ENCODE data around the gene FKTN.

Gene FKTN

GRCh38 chr9:105632807-105633206 lies 74.9 kb downstream of the FKTN start:
- DNase-seq (ENCODE audit: low read depth in 2 of 2), result no peak

DNA sequence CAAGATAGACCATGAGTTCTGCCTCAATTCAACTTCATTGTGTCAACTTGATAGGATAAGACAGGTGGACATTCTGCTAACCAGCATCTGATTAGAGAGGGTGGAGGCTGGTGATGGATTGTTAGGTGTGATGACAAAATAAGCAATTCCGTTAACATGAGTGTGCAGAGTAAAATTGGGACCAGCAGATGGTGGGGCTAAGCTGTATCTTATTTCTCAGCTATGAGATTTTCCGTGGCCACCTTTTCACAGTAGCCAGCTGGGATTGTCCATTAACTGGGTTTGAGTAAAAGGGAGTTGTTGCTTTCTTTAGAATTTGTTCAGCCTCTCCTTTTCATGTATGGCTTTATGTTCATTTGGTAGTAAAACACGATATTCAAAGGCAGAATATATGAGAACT lies 75.5 kb downstream of the FKTN start:
- DNase-seq (ENCODE audit: low read depth in 2 of 2), result no peak

GRCh38 chr9:105636331-105636730 lies 78.4 kb downstream of the FKTN start:
- no peak for DNase-seq (ENCODE audit: low read depth in 2 of 2)

DNA sequence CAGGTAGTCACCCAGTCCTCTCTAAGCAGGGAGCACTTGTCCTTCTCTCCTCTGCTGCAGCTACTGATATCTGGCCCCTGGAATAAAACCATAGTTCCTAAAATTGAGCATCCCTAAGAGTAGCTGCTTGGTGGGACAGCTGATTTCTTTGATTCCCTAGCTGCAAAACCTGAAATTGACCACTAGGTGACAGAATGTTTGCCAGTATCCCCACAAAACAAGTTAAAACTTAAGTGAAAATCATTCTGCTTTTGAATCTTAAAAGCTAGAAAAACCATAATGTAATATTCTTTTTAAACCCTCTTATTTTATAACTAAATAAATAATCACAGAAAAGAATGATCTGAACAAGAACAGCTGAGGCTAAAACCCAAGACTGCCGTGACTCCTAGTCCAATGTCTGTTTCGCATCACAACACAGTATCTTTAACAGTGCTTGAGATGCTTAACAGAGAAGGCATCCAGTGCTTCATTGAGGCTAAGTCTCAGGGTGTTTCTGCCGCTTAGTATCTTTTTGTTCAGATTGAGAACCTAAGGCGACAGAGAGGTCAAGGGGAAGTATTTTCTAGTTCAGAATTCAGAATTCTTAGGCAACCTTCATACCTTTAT lies 80.0 kb downstream of the FKTN start:
- no peak for DNase-seq (ENCODE audit: low read depth in 2 of 2)

GRCh38 chr9:105639936-105640335 lies 82.0 kb downstream of the FKTN start:
- no peak for DNase-seq (ENCODE audit: low read depth in 2 of 2)

DNA sequence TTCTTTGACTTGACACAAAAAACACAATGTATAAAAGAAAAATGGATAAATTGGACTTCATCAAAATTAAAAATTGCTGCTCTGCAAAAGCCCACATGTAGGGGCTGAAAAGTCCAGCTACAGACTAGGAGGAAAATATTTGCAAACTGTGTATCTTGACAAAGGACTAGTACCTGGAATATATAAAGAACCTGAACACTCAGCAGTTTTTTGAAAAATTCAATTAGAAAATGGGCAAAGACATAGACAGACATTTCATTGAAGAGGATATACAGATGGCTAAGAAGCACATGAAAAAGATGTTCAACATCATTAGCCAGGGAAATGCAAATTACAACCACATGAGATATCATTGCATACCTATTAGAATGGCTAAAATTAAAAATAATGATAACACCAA lies 85.9 kb downstream of the FKTN start:
- no peak for DNase-seq (ENCODE audit: low read depth in 2 of 2)

DNA sequence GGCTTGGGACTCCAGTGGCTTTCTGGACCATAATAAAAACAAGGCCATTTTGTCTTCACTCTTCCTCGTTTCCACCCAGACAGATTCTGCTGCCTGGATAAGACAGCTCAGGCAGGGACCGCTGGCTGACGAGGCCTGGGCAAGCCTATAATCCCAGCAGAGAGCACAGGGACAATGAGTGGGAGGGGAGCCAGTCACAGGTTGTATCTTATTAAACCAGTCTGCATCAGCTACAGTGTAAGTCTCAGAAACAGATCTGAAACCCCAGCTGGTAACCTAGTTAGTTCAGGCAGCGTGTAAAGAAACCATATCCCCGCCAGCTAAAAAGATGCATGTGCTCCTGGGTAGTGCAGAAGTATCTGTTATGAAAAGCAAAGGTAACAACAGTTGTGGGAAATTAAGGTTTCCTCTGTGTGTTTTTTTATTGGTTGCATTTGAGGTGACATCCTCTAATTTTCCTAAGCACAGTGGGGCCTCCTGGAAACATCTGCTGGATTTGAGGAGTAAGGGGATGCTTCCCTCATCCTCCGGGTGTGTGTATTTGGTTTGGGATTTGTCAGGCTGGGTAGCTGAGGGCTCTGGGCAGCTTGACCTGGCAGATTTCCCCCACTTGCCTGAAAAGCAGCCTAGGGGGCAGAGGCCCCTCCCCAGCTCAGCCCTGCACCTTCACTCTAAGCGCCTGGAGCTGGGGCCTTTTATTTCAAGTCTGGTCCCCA lies 89.1 kb downstream of the FKTN start:
- no peak for DNase-seq (ENCODE audit: low read depth in 2 of 2)

DNA sequence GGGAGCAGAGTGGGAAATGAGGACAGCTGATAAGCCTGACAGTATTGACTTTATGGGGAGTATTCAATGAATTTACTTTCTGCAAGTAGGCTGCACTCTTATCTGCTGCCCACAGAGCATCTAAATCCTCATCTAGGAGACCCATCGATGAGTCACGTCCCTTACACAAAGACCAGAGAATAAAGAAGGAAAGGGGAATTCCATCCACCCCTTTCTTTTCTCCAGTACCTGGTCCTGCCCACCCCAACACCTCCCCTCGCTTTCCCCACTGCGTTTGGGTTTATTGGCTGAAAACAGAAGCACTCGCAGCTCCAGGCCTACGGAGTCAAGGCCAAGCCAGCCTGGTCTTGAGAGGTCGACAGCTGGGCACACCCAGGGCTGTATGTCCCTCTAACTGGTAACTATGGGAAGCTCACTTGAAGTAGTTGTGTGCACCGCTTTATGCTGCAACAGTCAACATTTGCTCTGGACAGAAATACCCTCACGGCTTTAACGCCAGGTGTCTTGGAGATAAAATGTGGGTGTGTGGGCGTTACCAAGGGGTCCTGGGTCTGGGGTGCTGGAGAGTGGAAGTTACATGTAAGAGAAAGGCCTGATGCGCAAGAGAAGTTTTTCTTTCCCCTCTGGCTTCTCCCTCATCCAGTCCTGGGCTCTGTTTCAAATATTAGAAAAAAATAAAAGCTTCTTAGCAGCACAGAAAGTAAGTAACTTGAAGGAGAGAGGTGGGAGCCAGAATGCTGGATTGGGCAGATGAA lies 89.8 kb downstream of the FKTN start:
- DNase-seq (ENCODE audit: low read depth in 2 of 2), result no peak

DNA sequence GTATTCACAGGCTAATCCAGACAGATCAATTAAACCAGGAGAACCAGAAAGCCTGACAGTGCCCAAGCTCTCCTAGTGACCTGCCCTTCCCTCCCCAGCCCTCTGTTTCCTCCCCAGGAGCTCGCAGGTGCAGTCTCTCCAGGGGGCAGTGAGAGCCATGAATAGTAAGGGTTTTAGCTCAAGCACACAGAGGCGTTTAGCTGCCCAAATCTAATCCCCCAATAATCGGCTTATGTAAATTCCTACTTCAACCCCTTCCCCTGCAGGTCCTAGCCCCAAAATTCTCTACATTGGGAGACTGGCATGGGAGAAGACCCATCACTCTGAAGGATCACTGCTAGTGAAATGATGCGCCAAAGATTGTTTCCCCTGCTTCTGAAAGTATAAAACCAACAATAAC lies 93.9 kb downstream of the FKTN start:
- DNase-seq (ENCODE audit: low read depth in 2 of 2), result no peak

GRCh38 chr9:105656131-105656921 lies 98.4 kb downstream of the FKTN start:
- no peak for DNase-seq (ENCODE audit: low read depth in 2 of 2)

DNA sequence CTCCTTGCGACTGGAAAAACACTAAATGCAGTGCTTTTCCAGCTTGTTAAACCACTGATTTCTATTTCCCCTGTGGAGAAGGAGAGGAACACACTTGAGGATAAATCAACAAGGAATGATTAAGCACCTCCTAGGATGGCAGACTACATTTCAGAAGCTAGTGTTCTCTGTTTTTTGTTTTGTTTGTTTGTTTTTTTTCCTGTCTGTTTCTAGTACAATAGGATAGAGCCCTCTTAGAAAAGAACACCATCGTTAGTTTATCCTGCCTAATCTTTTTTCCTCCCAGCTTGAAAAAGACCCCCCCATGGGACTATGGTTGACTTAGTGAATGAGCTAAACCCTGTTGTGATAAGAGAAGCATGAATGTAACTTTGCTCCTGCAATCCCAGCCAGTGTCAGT lies 100.4 kb downstream of the FKTN start:
- DNase-seq (ENCODE audit: low read depth in 2 of 2), result no peak

GRCh38 chr9:105661011-105661410 lies 103.1 kb downstream of the FKTN start:
- no peak for DNase-seq (ENCODE audit: low read depth in 2 of 2)

- no peak for DNase-seq (ENCODE audit: low read depth in 2 of 2)
These were observed 104.5 kb downstream of the FKTN start, which contains the start of gene TAL2 for GRCh38 chr9:105662184-105663104. TSS of gene TAL2 (plus strand) at chr9:105662457. CDS start at chr9:105662497, 40 bp downstream.

DNA sequence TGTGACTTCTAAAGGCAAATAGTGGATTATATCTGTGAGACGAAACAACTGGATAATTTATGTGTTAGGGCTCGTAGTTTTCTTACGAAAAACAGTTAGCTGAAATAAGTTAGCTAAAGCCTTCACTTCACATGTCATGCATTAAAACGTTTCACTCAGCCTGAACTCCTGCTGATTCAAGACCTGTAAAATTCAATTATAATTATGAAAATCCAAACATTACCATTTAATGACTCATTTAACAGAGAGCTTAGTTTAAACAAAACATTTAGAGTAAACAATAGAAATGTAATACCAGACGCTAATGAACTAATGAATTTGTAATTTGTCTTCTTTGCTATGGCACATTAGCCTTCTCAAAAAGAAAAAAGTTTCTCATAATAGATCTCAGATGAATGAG lies 106.0 kb downstream of the FKTN start:
- DNase-seq (ENCODE audit: low read depth in 2 of 2), result no peak

DNA sequence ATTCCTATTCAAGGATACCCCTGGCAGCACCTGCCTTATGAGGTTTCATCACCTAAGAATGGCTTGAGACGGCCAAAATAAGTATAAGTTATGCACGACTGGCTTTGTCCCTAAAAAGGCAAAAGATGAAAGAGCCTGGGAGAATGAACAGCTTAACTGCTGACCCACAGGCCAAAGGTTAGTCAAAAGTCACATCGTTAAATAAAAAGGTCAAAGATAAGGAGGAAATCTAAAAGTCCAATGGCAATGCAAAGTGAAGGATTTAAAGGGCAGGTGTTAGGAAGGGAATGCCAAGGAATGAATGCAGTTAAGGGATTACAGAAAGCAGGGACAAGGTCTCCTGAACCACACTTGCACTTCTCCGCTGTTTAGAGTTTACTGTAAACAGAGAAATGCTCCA lies 109.9 kb downstream of the FKTN start:
- DNase-seq (ENCODE audit: low read depth in 2 of 2), result no peak

DNA sequence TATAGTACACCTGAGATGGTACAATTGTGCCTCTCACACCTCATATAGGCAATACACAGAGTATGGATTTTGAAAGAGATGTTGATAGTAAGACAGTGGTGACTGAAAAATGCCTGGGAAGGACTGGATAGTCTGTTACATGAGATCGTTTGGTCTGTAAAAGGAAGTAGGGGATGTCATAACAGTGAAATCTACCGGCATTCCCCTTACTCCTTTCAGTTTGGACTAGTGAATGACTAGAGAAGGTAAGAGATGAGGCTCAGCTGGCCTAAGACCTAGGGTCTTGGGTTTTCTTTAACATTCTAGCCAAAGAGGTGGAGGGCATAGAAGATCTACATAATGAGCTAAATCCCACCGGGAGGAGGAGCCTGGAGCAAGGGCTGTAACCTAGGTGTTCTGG lies 112.4 kb downstream of the FKTN start:
- DNase-seq (ENCODE audit: low read depth in 2 of 2), result no peak

DNA sequence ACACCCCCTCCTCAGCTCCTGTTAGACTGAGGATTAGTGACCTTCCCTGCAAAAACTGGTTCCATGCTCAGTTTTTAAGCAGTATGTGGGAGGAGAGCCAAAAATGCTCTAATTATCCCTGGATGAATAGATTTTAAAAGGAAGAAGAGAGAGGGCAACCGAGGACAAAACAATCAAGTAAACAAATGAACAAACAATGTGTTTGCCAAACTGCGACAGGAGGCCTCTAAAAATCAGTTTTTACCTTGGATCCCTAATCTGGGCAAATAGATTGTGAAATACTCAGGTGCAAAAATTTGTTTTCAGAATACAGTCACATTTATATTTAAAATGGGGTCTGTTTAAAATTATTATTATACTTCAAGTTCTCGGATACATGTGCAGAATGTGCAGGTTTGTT lies 112.8 kb downstream of the FKTN start:
- no peak for DNase-seq (ENCODE audit: low read depth in 2 of 2)

DNA sequence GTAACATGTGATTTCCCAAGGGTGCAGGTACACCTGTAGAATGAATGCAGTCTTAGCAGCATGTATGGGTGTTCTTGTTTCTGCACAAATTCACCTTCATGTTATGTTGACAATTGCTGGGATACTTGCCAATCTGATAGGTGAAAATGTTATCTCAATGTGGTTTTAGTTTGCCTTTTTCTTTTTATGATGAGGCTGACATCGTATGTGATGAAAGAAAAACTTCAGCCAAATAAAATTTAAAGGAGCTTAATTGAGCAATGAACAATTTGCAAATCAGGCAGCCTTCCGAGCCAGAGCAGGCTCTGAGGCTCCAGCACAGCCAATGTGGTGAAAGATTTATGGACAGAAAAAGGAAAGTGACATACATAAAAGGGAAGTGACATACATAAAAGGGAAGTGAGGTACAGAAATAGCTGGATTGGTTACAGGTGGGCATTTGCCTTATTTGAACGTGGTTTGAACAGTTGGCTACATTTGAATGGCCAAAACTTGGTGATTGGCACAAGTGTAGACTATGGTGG lies 114.8 kb downstream of the FKTN start:
- DNase-seq (ENCODE audit: low read depth in 2 of 2), result no peak

GRCh38 chr9:105673850-105674387 lies 116.0 kb downstream of the FKTN start:
- no peak for DNase-seq (ENCODE audit: low read depth in 2 of 2)

GRCh38 chr9:105676351-105676923 lies 118.5 kb downstream of the FKTN start:
- no peak for DNase-seq (ENCODE audit: low read depth in 2 of 2)
